GM21390 (cell line): Measurements from ENCODE around the gene SCAND1.
A peak's percentile ranks its signal among the peaks of the same experiment; 100 is the strongest.
"Not testable (repeated sequence)": the region's sequence is repeated elsewhere in the genome, so short reads cannot be mapped to it uniquely, and the experiment has no call there.

Experiments used
- ATAC-seq: cut with Tn5 transposase; IDR thresholded peaks from one replicate; pipeline ENCODE4 v1.9.1; 2021; ENCODE audit not compliant: unreplicated experiment

The SCAND1 gene

DNA sequence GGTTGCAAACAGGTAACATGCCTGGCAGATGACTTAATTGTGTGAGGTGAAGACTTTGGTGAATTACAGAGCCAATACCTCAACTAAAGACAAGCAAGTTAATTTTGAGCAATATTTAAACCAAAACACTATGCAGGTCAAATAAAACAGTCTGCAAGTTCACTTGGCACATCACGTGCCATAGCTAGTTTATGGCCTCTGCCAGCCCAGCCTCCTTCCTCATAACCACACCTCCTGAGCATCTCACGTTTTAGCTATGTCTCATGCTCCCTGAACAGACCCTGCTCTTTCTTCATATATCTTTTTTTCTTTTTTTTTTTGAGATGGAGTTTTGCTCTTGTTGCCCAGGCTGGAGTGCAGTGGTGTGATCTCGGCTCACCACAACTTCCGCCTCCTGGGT lies 9.6 kb upstream of the SCAND1 start:
- no peak for ATAC-seq

DNA sequence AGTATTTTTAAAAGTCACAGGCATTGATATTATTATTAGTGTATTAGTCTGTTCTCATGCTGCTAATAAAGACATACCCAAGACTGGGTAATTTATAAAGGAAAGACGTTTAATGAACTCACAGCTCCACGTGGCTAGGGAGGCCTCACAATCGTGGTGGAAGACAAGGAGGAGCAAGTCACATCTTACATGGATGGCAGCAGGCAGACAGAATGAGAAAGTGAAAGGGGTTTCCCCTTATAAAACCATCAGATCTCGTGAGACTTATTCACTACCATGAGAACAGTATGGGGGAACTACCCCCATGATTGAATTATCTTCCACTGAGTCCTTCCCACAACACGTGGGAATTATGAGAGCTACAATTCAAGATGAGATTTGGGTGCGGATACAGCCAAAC lies 5.0 kb upstream of the SCAND1 start:
- not testable (repeated sequence) for ATAC-seq

DNA sequence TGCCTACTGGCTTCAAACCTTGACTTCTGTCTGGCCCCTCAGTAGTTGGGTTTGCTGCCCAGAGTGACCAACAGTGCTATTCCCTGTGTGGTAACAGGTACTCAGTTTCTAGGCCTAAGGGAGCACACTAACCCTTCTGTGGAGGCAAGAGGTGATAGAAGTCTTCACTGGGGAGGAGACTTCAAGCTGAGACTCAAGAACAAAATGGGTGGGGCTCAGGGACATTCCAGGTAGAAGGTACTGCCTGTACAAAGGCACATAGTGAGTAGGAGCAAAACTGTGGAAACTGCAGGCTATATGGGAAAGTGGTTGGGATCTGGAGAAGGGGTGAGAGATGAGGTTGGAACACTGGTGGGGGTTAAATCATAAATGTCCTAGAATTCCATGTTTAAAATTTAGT lies 2.3 kb upstream of the SCAND1 start:
- no peak for ATAC-seq

DNA sequence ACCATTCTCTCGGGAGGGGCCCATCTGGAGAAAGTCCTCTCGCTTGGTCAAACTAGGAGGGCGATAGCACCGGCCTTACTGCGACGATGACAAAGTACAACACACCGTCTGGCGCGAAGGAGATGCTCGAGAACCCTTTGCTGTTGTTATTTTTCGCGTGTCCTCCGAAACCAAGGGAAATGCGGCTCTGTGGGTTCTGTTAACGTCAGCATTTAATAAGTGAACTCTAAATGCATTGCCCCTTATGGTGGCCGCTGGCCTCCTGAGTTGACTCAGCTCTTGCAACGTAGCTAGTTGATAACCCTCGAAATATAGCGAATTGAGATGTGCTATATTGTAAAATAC lies 577 bp upstream of the SCAND1 start:
- no peak for ATAC-seq

DNA sequence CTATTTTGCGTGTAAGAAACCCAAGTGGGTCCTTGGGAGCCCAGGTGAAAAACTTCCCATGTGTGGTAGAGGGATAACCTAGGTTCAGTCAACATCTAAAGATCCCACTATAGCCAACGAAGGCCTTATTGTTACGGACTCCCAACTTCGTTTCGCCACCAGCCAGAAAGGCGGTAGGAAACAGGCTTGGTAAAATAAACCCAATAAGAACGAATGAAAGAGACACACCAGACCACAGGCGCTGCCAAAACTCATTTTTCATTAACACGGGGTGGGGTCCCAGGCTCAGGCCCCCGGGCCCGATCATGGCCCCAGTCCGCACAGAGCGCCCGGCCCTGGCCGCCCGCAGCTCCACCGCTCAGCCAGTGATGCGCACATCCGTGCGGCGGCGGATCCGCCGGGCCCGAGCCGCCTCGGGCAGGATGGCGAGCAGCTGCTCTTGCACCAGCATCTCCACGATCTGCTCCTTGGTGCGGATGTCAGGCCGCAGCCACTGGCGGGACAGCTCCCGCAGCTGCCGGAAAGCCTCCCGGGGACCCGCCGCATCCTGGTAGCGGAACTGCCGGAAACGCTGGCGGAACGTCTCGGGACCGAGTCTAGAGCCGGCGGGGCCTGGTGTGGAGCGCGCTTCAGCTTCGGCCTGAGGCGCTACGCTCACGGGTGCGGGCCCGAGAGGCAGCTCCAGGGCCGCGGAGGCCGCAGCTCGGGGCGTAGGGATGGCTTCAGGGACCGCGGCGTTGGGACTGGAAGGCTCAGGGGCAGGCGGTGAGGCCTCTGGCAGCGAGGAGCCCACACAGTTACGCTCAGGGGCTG lies 709 bp downstream of the SCAND1 start:
- peak; percentile 17 for ATAC-seq

DNA sequence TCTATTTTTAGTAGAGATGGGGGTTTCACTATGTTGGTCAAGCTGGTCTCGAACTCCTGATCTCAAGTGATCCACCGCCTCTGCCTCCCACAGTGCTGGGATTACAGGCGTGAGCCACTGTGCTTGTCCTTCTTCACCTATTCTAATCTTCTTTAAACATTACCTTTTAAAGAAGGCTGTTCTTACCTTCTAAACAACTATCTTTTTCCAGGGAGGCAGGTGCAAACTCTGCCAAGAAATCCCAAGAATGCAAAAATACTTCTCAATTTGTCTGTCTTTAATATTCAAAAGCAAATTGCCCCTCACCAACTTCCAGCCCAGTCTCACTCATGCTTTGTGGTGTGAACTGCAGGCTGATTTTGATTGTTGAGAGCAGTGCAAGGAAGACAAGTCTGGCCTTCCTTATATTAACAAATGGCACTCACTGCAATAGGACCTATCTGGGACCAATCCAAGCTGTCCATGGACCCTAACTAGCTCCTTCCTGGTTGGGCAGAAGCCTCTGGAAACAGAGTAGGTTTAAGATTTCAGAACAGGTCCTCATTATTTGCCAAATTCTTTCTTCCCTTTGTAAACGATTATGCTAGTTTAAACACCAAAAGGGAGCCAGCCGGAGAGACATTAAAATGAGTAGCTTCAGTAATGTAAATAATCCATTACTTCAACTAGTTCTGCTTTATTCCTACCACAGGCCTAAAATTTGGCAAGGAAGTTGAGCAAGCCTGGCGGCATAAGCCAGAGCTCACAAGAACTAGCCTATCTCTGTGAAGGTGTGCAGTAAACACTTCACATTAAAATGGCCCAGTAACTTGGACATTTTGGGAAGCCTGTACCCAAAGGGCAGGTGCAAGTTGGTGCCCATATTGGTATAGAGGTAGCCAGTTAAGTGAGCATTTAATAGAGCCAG lies 1.6 kb downstream of the SCAND1 start:
- ATAC-seq: no peak

DNA sequence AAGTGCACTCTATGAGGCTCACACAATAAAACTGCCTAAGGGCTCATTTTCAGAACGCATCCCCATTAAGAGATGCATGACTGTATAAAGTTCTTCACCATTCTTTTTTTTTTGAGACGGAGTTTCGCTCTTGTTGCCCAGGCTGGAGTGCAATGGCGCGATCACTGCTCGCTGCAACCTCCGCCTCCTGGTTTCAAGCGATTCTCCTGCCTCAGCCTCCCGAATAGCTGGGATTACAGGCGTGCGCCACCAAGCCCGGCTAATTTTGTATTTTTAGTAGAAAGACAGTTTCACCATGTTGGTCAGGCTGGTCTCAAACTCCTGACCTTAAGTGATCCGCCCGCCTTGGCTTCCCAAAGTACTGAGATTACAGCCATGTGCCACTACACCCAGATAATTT lies 2.2 kb downstream of the SCAND1 start:
- not testable (repeated sequence) for ATAC-seq

DNA sequence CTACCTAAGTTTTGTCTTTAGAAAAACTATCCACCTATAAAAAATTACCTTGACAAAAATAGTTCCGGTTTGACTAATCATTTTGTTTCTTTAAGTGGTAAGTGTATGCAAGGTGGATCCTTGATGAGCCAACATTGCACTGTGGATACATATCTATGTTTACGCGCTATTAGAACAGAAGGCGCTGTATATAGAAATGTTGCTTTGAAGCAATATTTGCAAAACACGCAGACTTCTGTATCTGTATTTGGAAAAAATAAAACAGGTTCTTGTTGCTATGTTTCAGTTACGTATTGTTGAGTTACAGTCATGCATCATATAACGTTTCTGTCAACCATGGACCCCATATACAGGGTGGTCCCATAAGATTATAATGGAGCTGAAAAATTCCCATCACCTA lies 4.2 kb downstream of the SCAND1 start:
- no peak for ATAC-seq

DNA sequence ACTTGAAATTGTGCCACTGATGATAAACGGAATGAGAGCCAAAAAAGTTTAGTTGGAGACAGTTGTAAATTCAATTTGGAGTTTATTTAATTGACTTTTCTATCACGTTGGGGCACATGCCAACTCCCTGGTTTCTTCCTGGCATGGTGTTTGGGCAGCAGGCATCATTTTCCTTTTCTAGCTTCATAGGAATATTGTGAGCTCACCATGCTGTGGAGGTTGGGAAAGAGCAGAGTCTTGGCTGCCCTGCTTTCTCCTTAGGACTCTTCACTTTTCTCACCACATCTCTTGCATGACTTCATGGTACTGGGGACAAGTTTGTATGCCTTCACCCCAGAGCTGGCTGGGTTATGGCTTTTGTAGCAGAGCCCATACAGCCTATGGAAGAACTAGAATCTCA lies 6.4 kb downstream of the SCAND1 start:
- no peak for ATAC-seq

DNA sequence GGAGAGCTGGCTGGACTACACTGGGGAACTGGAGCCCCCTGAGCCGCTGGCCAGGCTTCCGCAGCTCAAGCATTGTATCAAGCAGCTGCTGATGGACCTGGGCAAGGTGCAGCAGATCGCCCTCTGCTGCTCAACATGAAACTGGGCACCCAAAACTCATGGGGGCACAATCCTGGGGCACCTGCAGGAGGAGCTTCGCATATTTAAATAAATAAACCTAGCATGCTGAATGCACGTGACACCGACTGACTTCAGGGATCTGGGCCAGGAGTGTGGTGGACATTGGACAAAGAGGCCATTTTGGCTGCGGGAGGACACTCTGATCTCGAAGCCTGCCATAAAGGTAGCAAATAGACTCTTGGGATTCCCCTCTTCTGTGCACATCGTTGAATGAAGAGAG lies 6.8 kb downstream of the SCAND1 start:
- no peak for ATAC-seq

DNA sequence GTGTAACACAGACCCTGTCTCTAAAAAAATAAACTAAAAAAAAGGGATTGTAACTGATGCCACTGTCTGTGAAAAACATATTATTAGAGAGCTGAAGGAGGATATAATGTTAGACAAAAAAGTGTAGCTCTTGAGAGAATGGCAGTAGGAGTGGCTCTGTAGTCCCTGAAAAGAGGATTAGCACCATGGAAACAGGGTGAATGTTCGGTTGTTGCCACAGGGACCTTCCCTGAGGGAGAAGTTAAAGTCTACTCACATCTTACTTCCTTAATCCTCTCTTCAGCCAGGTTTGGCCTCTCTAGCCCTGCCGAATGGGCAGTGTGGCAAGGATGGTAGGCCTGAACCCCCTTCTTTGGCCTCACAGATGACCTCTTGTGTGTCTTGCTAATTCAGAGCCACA lies 12.1 kb downstream of the SCAND1 start:
- ATAC-seq: no peak

DNA sequence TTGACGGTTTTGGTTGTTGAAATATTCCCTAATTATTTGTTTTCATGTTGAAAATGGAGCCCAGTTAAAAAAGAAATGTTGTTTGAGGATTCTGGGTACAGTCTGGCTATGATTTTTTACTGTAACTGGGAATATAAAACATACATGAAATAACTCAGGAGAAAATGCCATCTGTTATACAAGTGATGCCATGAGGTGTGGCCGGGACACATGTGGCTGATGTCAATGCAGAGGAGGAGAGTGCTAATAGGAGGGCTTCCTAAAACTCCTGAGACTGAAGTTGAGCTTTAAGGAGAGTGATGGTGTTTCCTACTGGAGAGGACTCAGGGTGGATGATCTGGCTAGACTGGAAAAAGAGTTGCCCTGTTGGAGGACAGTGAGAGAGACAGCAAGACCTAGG lies 12.7 kb downstream of the SCAND1 start:
- no peak for ATAC-seq

DNA sequence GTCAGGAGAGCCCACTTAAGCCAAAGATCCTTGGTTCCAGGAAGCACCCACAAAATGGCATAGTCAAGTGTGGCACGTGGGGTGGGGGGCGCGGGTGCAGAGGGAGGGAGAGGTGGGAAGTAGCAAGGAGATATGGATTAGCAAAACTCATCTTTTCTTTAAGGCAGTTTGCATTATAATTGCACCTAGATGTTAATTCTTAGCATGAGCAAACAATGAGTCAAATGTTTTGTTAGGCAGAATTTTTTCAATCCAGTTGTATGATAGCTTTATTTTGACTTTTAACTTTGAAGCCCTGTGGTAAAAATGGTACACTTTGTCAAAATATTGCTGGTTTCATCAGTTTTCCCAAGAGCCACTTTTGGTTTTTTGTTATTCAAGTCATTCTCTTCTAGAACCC lies 15.0 kb downstream of the SCAND1 start:
- ATAC-seq: no peak

DNA sequence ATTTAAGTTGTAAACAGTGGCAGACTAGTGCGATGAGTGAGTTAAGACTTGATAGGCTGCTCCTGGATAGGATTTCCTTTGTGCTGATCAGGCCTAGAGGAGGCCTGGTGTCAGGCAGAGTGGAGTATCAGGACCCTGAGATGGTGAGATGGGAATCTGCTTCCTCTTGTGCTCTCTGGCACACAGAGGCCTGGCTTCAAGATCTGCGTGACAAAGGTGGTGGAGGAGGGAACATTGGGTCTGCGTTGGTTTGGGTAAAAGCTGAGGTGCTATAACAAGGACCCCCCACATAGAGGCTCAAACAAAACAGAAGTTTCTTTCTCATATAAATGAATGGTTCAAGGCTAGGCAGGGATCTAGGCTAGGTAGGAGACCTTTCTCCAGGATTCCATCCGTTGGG lies 20.3 kb downstream of the SCAND1 start:
- no peak for ATAC-seq

DNA sequence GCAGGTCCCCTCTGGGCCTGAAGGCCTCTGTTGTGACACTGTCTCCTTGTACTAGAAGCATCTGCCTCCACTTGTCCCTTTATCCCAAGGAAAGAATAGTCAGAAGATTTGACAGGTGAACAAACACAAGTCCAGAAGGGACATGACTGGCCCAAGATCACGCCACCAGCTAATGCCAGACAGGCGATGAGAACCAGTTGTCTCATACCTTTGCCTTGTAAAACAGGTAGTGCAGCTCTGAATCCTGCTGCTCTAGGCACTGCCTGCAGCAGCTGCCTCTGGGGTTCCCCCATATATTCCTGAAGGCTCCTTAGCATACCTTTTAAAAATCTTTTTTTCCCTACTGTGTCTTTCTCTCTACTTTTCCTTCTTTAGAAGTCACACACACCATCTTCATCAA lies 25.0 kb downstream of the SCAND1 start:
- no peak for ATAC-seq

DNA sequence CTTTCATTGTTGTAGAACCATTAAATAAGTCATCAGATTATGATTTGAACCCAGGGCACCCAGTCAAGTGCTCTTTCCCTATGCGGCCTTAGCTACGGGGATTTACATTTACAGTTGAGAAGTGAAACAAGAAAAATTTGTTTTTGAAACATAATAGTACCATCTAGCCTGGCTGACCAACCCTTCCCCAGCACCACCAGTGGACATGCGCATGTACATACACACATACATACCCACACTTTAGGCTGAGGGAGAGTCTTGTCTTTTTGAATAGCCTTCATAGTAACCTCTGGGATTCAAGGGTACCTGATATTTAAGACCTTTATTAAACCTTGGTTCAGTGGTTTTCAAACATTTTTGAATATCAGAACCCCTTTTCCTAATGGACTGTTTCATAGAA lies 33.8 kb downstream of the SCAND1 start:
- no peak for ATAC-seq

DNA sequence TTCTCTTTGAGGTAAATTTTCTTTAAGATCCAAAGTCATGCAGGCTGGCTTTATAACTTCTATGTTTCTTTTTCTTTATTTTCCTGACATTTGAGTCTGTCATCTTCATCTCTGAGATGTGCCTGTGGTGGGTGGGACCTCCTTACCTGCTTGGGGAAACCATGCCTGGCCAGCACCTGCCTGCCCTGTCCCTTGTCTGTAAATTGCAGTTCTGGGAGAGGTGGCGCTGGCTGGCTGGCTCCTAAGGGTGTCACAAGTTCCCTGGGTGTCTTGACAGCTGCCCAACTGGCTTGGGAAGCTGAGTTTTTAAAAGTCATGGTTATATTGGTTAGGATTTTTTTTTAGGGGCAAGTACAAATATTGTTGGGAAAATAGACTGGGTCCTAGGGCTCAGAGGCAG lies 36.3 kb downstream of the SCAND1 start:
- no peak for ATAC-seq

DNA sequence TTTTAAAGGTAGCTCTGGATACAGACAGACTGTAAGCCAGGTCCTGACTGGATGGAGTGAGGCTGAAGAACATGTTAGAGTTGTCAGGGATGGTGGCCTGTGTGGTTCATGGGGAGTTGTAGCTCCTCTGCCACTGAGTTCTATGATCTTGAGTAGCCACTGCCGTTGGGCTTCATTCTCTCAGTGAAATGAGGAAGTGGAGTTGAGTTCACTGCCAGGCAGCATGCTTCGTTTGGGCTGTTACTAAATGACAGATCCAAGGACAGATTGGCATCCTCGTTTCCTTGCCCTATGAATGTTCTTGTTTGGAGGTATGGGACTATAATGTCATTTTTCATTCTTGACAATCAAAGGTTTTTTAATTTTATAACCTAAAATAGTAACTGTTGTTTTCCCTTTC lies 37.2 kb downstream of the SCAND1 start:
- no peak for ATAC-seq

DNA sequence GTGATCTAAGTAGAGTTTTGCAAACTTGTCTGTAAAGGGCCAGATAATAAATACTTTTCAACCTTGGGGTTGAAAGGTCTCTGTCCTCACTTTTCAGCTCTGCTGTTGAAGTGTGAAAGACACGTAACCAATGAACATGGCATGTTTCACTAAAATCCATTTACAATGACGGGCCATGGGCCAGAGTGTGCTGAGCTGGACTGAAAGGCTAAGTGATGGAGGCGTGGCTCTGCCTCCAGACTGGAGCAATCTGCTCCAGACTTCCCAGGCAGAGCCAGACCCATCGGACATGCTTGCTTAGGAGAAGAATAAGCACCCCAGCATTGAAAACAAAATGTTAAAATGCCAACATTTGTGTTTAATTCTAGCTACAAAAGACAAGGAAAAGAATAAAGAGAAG lies 41.4 kb downstream of the SCAND1 start:
- no peak for ATAC-seq

DNA sequence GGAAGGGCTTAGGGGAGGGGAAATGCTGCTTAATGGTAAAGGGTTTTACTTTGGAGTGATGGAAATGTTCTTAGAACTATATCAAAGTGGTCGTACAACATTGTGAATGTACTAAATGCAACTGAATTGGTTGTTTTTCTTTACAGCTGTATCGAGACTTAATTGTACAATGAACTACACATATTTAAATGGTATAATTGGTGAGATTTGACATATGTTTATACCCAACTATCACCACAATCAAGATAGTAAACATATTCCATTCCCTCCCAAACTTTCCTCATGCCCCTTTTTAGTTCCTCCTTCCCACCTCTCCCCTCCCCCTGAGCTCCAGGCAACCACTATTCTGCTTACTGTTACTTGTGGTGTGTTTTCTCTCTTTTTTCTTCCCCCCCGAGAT lies 44.0 kb downstream of the SCAND1 start:
- no peak for ATAC-seq

DNA sequence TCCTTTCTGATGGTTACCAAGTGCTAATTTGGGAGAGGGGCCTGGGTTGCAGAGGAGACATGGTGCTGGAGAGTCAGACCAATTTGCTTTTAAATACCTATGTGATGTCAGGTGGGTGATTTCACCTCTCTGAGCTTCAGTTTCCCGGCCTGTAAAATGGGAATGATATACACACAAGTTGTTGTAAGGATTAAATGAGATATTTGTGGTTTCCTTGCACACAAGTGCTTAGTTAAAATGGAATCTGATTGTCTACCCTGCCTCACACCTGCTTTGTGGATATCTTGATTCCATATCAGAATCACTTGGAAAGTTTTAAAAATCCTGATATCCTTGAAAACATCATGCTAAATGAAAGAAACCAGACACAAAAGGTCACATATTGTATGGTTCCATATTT lies 44.5 kb downstream of the SCAND1 start:
- ATAC-seq: no peak

DNA sequence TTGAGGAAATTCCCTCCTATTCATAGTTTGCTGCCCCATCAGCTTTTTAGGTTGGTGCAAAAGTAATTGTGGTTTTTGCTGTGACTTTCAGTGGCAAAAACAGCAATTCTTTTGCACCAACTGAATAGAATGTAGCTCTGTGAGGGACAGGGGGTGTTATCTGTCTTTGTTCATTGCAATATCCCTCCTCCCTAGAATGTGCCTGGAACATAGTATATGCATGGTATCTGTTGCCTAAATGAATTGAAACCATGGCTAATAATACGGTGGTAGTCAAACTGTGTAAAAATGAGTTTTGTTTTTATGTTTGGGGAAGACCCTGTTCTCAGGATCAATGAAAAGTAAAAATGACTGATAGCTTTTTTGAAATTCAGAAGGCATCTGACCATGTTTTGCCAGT lies 45.1 kb downstream of the SCAND1 start:
- no peak for ATAC-seq
